Upper lobe of right lung (tissue), 1 donor: ENCODE data around the gene ACO2. TPM values are rescaled to one million over a fixed set of nuclear protein-coding genes. Genes with fewer than 3 reads are reported as not detected.

Experiments
- ATAC-seq: fragments of 200-7000 bp; cut with Tn5 transposase; one replicate; pipeline ENCODE4 v1.9.1; 2020; ENCODE audit warnings: mild to moderate bottlenecking, moderate library complexity
- DNase-seq: peaks from one replicate; pipeline ENCODE4 v3.0.0-alpha.2; 2020
- H3K27ac ChIP-seq: fragments of 200-600 bp; one replicate; pipeline ENCODE4 v1.8.0; 2022
- H3K27me3 ChIP-seq: fragments of 200-600 bp; one replicate; pipeline ENCODE4 v1.8.0; 2022; ENCODE audit warnings: mild to moderate bottlenecking
- H3K36me3 ChIP-seq: fragments of 200-600 bp; one replicate; pipeline ENCODE4 v1.8.0; 2022
- H3K4me1 ChIP-seq: fragments of 200-600 bp; one replicate; pipeline ENCODE4 v1.8.0; 2022
- H3K4me3 ChIP-seq: fragments of 200-600 bp; one replicate; pipeline ENCODE4 v1.8.0; 2022; ENCODE audit warnings: mild to moderate bottlenecking
- H3K9me3 ChIP-seq: fragments of 200-600 bp; one replicate; pipeline ENCODE4 v1.8.0; 2022
- CTCF ChIP-seq: fragments of 200-600 bp; IDR thresholded peaks from one replicate; pipeline ENCODE4 v1.8.0; 2022; ENCODE audit warnings: antibody characterized with exemption
- intact Hi-C: fragments of 100-400 bp; cut with DNase I; formaldehyde crosslinking; loops from one replicate; pipeline ENCODE4 v1.11.0; 2022
- total RNA-seq: library from RNA; stranded (reverse); fragmentation: NEBNext Ultra II Directional; extraction: Animal tissue kit (Norgen Biotek cat#: 25700); gene quantifications from one replicate; pipeline ENCODE4 v1.2.1, GENCODE V29; 2021
- donor health status: DM: no; HTN: yes; CAD: no; lungs with severe emphysema.

The ACO2 gene
- total RNA-seq, 1 donor from 2014 or later: 84.1 TPM

GRCh38 chr22:41530890-41531714 lies 62.2 kb downstream of the ACO2 start:
- Histone ChIP-seq H3K27me3 (no peaks in the 10 kb centered on the region), H3K4me3 (no peak overlapping the region), H3K9me3 (no peaks in the 10 kb centered on the region), H3K27ac (no peak overlapping the region), H3K4me1 (peaks cover 4% of the 10 kb centered on the region), H3K36me3 (peaks cover 70% of the 10 kb centered on the region)
- TF ChIP-seq CTCF: no peak
- intact Hi-C loops: no loop called here
- no peak for ATAC-seq
- no peak for DNase-seq

- intact Hi-C loops: no loop called here
- no peaks in the 10 kb centered on the region for H3K27me3 ChIP-seq
- H3K27ac ChIP-seq: no peak overlapping the region
- no peak for DNase-seq
- peaks cover 4% of the 10 kb centered on the region for H3K4me1 ChIP-seq
- TF ChIP-seq CTCF: no peak
- H3K4me3 ChIP-seq: no peak overlapping the region
- H3K36me3 ChIP-seq: peaks cover 62% of the 10 kb centered on the region
- ATAC-seq: no peak
- H3K9me3 ChIP-seq: no peaks in the 10 kb centered on the region
Observed at GRCh38 chr22:41531715-41532477, 63.0 kb downstream of the ACO2 start.

- no peak overlapping the region for H3K27ac ChIP-seq
- TF ChIP-seq CTCF: peak; percentile 73
- no peak overlapping the region for H3K4me3 ChIP-seq
- H3K36me3 ChIP-seq: peaks cover 49% of the 10 kb centered on the region
- H3K27me3 ChIP-seq: no peaks in the 10 kb centered on the region
- intact Hi-C loops: no loop called here
- no peaks in the 10 kb centered on the region for H3K9me3 ChIP-seq
- peak; percentile 76 for ATAC-seq
- peak; percentile 83 for DNase-seq
- H3K4me1 ChIP-seq: peaks cover 4% of the 10 kb centered on the region
Observed at GRCh38 chr22:41532908-41533825, 64.2 kb downstream of the ACO2 start.

- H3K4me1 ChIP-seq: peaks cover 4% of the 10 kb centered on the region
- no peak overlapping the region for H3K27ac ChIP-seq
- H3K36me3 ChIP-seq: peaks cover 42% of the 10 kb centered on the region
- TF ChIP-seq CTCF: no peak
- no peaks in the 10 kb centered on the region for H3K9me3 ChIP-seq
- ATAC-seq: no peak
- H3K4me3 ChIP-seq: no peak overlapping the region
- no peaks in the 10 kb centered on the region for H3K27me3 ChIP-seq
- intact Hi-C loops: no loop called here
- DNase-seq: no peak
Observed at GRCh38 chr22:41534219-41534618, 65.3 kb downstream of the ACO2 start.

- Histone ChIP-seq H3K36me3 (peaks cover 38% of the 10 kb centered on the region), H3K9me3 (no peaks in the 10 kb centered on the region), H3K4me1 (peaks cover 4% of the 10 kb centered on the region), H3K27me3 (no peaks in the 10 kb centered on the region), H3K4me3 (no peak overlapping the region), H3K27ac (no peak overlapping the region)
- no peak for ATAC-seq
- no peak for DNase-seq
- intact Hi-C loops: no loop called here
- no peak for TF ChIP-seq CTCF
Observed at GRCh38 chr22:41535244-41535643, 66.3 kb downstream of the ACO2 start.
